Measurements from ENCODE around the gene FTSJ1.

FTSJ1 gene

DNA sequence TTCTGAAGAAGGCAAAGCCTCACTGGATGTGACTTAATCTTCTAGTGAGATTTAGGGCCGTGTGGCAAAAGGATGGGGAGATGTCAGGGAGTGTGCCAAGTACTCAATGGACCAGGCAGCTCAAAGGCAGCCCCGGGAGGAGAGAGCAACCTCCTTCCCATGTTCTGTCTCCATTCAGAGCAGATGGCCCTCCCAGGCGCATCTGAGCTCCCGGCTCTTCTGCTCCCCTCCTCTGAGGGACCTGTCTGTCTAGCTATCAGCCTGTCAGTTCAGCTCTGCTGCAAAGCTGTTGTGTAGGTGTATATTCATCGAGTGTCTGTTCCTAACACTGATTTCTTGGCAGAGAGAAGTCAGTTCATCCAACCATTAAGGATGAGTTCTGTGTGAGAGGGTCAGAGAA lies 21.9 kb downstream of the FTSJ1 start:
- Mint-ChIP-seq H3K27ac (no peak overlapping the region), H3K9me3 (no peaks in the 10 kb centered on the region), H3K36me3 (ENCODE audit: low read depth) (no peaks in the 10 kb centered on the region), H3K27me3 (no peaks in the 10 kb centered on the region), H3K4me3 (no peak overlapping the region), H3K4me1 (peaks cover 4% of the 10 kb centered on the region)
- DNase-seq (no peak), ATAC-seq (no peak)

GRCh38 chrX:48498374-48498809 lies 22.4 kb downstream of the FTSJ1 start:
- ATAC-seq, result no peak
- Mint-ChIP-seq H3K27ac (no peak overlapping the region), H3K9me3 (no peaks in the 10 kb centered on the region), H3K4me3 (no peak overlapping the region), H3K27me3 (no peaks in the 10 kb centered on the region), H3K4me1 (peaks cover 4% of the 10 kb centered on the region), H3K36me3 (ENCODE audit: low read depth) (no peaks in the 10 kb centered on the region)
- DNase-seq, result no peak

- Mint-ChIP-seq H3K9me3 (no peaks in the 10 kb centered on the region), H3K27me3 (no peaks in the 10 kb centered on the region), H3K4me1 (peaks cover under 1% of the 10 kb centered on the region), H3K36me3 (ENCODE audit: low read depth) (no peaks in the 10 kb centered on the region), H3K27ac (no peak overlapping the region), H3K4me3 (no peak overlapping the region)
- ATAC-seq (no peak), DNase-seq (no peak)
Measured at GRCh38 chrX:48504261-48504660, 28.3 kb downstream of the FTSJ1 start.

DNA sequence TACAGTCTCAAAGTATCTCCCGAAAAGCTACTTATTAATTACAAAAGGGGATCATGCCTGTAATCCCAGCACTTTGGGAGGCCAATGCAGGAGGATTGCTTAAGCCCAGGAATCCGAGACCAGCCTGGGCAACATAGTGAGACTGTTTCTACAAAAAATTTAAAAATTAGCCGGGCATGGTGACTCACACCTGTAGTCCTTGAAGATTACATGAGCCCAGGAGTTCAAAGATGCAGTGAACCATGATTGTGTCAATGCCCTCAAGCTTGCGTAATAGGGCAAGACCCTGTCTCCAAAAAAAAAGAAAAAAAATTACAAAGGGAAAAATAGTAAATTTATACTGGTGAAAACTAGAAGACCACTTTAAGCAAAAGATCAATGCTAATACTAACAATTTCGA lies 29.5 kb downstream of the FTSJ1 start:
- Mint-ChIP-seq H3K36me3 (ENCODE audit: low read depth) (no peaks in the 10 kb centered on the region), H3K27ac (no peak overlapping the region), H3K9me3 (no peaks in the 10 kb centered on the region), H3K4me3 (no peak overlapping the region), H3K27me3 (no peaks in the 10 kb centered on the region), H3K4me1 (peaks cover 10% of the 10 kb centered on the region)
- no peak for DNase-seq
- no peak for ATAC-seq

- Mint-ChIP-seq H3K27me3 (no peaks in the 10 kb centered on the region), H3K4me3 (no peak overlapping the region), H3K27ac (no peak overlapping the region), H3K9me3 (no peaks in the 10 kb centered on the region), H3K4me1 (peaks cover 13% of the 10 kb centered on the region), H3K36me3 (ENCODE audit: low read depth) (peaks cover 2% of the 10 kb centered on the region)
- DNase-seq, result no peak
- ATAC-seq, result no peak
Measured at GRCh38 chrX:48507246-48507645, 31.2 kb downstream of the FTSJ1 start.

DNA sequence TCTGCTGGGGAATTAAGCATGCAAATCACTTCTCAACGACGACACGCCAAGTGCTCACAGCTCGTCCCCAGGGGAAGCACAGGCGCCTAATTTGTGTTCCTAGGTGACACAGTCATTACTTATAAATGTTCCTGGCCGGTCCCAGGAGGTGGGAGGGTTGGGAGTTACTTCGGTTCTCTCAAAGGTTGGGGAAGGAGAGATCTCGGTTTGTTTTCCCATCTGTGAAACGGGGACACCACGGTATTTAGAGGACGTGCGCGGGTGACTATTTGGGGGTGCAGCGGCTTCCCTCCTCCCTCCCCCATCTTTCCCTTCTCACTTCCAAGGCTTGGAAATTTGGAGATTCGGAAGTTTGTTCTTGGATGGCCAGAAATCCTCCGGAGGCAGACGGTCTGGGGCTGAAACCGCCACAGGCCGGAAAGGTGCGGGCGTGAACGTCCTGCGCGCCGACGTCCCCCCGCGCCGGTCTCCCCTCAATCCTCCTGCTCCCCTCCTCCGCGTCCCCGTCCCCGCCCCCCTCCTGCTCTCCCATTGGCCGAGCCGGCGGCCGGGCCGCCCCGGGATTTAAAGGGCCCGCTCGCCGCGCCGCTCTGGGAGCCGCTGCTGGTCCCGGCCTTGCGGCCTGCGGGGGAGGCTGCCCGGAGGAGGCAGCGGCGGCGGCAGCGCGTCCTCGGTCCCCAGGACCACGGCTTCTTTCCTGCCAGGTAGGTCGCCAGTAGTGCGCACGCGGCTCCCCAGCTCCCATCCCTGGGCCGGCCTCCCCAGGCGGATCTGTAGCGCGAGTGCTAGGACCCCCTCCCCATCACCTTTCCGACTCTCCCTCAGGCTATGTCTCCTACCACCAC lies 32.6 kb downstream of the FTSJ1 start, which contains the start of gene PORCN:
PORCN (plus strand) TSS at position 593 of the 845 bp plus-strand sequence. CDS start 829 bp downstream, outside the sequence.
- Mint-ChIP-seq H3K4me3 (peak within 1 kb of the TSS; percentile 89), H3K27ac (peak within 1 kb of the TSS; percentile 80), H3K36me3 (ENCODE audit: low read depth) (peaks cover 2% of the 10 kb centered on the region), H3K27me3 (no peaks in the 10 kb centered on the region), H3K9me3 (no peaks in the 10 kb centered on the region), H3K4me1 (peaks cover 13% of the 10 kb centered on the region)
- peak; percentile 94 for ATAC-seq
- peak; percentile 81 for DNase-seq

DNA sequence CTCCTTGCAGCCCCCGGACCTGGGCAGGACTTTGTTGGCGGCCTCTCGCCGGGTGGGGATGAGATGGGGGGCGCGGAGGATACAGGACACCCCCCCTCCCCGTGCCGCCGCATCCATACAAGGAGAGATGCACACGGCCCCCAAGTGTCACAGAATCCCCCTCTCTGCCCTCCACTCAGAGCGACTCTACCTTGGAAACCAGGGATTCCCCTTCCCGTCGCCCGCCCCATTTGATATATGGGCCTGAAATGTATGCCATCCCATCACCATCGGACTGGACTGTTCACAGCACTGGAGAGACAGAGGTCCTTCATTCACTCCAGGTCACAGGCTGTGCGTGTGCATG lies 33.2 kb downstream of the FTSJ1 start:
- Mint-ChIP-seq H3K27me3 (no peaks in the 10 kb centered on the region), H3K27ac (peak overlapping the region; percentile 77), H3K9me3 (no peaks in the 10 kb centered on the region), H3K4me3 (peak overlapping the region; percentile 89), H3K4me1 (peaks cover 13% of the 10 kb centered on the region), H3K36me3 (ENCODE audit: low read depth) (peaks cover 2% of the 10 kb centered on the region)
- DNase-seq, result no peak
- ATAC-seq, result peak; percentile 12

- ATAC-seq (peak; percentile 37), DNase-seq (no peak)
- H3K27ac Mint-ChIP-seq, result peak overlapping the region; percentile 77
- peaks cover 13% of the 10 kb centered on the region for H3K4me1 Mint-ChIP-seq
- peaks cover 4% of the 10 kb centered on the region for H3K36me3 Mint-ChIP-seq (ENCODE audit: low read depth)
- H3K9me3 Mint-ChIP-seq, result no peaks in the 10 kb centered on the region
- H3K4me3 Mint-ChIP-seq, result peak overlapping the region; percentile 89
- H3K27me3 Mint-ChIP-seq, result no peaks in the 10 kb centered on the region
Measured at GRCh38 chrX:48509619-48510018, 33.6 kb downstream of the FTSJ1 start.

GRCh38 chrX:48511560-48511959 lies 35.6 kb downstream of the FTSJ1 start:
- Mint-ChIP-seq H3K27me3 (no peaks in the 10 kb centered on the region), H3K27ac (no peak overlapping the region), H3K4me3 (no peak overlapping the region), H3K4me1 (peaks cover 13% of the 10 kb centered on the region), H3K36me3 (ENCODE audit: low read depth) (peaks cover 6% of the 10 kb centered on the region), H3K9me3 (no peaks in the 10 kb centered on the region)
- DNase-seq (no peak), ATAC-seq (no peak)

GRCh38 chrX:48512371-48512935 lies 36.5 kb downstream of the FTSJ1 start:
- ATAC-seq (no peak), DNase-seq (no peak)
- Mint-ChIP-seq H3K4me3 (no peak overlapping the region), H3K27ac (no peak overlapping the region), H3K9me3 (no peaks in the 10 kb centered on the region), H3K4me1 (peaks cover 16% of the 10 kb centered on the region), H3K27me3 (no peaks in the 10 kb centered on the region), H3K36me3 (ENCODE audit: low read depth) (peaks cover 6% of the 10 kb centered on the region)

GRCh38 chrX:48513670-48514069 lies 37.7 kb downstream of the FTSJ1 start:
- no peaks in the 10 kb centered on the region for H3K27me3 Mint-ChIP-seq
- DNase-seq, result no peak
- H3K4me1 Mint-ChIP-seq, result peaks cover 16% of the 10 kb centered on the region
- no peaks in the 10 kb centered on the region for H3K9me3 Mint-ChIP-seq
- no peak overlapping the region for H3K4me3 Mint-ChIP-seq
- peaks cover 6% of the 10 kb centered on the region for H3K36me3 Mint-ChIP-seq (ENCODE audit: low read depth)
- no peak overlapping the region for H3K27ac Mint-ChIP-seq
- no peak for ATAC-seq

- H3K36me3 Mint-ChIP-seq (ENCODE audit: low read depth), result peaks cover 6% of the 10 kb centered on the region
- no peaks in the 10 kb centered on the region for H3K9me3 Mint-ChIP-seq
- DNase-seq (no peak), ATAC-seq (no peak)
- H3K4me3 Mint-ChIP-seq, result no peak overlapping the region
- no peaks in the 10 kb centered on the region for H3K27me3 Mint-ChIP-seq
- peaks cover 17% of the 10 kb centered on the region for H3K4me1 Mint-ChIP-seq
- H3K27ac Mint-ChIP-seq, result no peak overlapping the region
Measured at GRCh38 chrX:48514126-48514806, 38.3 kb downstream of the FTSJ1 start.

GRCh38 chrX:48514868-48515460 lies 39.0 kb downstream of the FTSJ1 start:
- ATAC-seq (no peak), DNase-seq (no peak)
- H3K9me3 Mint-ChIP-seq, result no peaks in the 10 kb centered on the region
- H3K27me3 Mint-ChIP-seq, result no peaks in the 10 kb centered on the region
- H3K27ac Mint-ChIP-seq, result no peak overlapping the region
- H3K4me1 Mint-ChIP-seq, result peaks cover 15% of the 10 kb centered on the region
- H3K4me3 Mint-ChIP-seq, result no peak overlapping the region
- peaks cover 6% of the 10 kb centered on the region for H3K36me3 Mint-ChIP-seq (ENCODE audit: low read depth)

GRCh38 chrX:48515842-48516241 lies 39.8 kb downstream of the FTSJ1 start:
- Mint-ChIP-seq H3K4me3 (no peak overlapping the region), H3K4me1 (peaks cover 17% of the 10 kb centered on the region), H3K36me3 (ENCODE audit: low read depth) (peaks cover 5% of the 10 kb centered on the region), H3K9me3 (no peaks in the 10 kb centered on the region), H3K27me3 (no peaks in the 10 kb centered on the region), H3K27ac (no peak overlapping the region)
- DNase-seq, result no peak
- no peak for ATAC-seq

All from activated naive CD8-positive, alpha-beta T cell treated with anti-CD3 and anti-CD28 coated beads, Interleukin-2, amount 50 U/mL, for 24 hours (primary cell).